Pulmonary artery endothelial cell (primary cell): ENCODE results near the gene CIBAR2. TPM values are rescaled to one million over a fixed set of nuclear protein-coding genes. Genes with fewer than 3 reads are reported as not detected.
"Not testable (repeated sequence)": the region's sequence is repeated elsewhere in the genome, so short reads cannot be mapped to it uniquely, and the experiment has no call there.

ENCODE experiments used
- DNase-seq: peaks from one replicate; pipeline ENCODE4 v3.0.0-alpha.2; 2011; ENCODE audit warnings: low read depth, low spot score
- total RNA-seq: library from RNA; depleted of rRNA; stranded (reverse); fragments of >200 nt; gene quantifications from 2 replicates; pipeline ENCODE4 v1.2.3, GENCODE V29; 2014

The CIBAR2 gene
- total RNA-seq, 1 donor from 2014 or later = not detected

- no peak for DNase-seq
Observed at GRCh38 chr16:85062845-85063244, 49.4 kb downstream of the CIBAR2 start.

- no peak for DNase-seq
Observed at GRCh38 chr16:85062323-85062722, 49.9 kb downstream of the CIBAR2 start.

DNA sequence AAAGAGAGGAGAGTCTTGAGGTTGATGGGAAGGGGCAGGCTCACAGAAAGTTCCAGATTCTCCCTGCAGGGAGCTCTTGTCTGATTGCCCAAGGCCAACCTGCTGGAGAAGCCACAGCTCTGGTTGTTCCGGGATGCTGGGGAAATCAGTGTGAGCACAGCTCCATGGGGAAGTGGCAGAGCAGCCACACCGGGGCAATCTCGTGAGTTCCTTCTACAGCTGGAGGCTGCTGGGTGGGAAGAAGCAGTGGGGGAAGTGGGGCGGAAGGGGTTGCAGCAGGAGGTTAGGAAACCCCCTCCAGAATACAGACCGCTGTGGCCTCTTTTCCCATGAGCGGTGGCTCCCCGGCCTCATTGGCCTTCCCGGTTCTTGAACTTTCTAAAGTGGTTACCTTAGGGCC lies 50.7 kb downstream of the CIBAR2 start:
- DNase-seq = no peak

DNA sequence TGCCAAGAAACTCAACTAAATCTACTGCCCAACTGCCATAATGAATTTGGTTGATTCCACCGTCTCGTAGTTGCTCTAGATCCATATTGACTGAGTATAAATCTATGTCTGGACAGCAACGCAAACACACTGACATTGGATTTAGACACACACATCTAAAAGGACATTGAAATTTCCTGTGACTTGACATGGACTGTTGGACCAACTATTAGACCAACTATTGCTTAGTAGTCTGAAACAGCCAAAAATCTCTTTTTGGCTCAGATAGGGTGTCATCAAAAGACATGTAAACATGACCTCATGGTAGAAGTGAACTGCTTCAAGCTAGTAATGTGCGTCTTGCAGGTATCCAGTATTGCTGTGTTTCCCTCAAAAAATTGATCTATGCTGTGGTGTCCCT lies 53.4 kb downstream of the CIBAR2 start:
- DNase-seq = no peak

DNA sequence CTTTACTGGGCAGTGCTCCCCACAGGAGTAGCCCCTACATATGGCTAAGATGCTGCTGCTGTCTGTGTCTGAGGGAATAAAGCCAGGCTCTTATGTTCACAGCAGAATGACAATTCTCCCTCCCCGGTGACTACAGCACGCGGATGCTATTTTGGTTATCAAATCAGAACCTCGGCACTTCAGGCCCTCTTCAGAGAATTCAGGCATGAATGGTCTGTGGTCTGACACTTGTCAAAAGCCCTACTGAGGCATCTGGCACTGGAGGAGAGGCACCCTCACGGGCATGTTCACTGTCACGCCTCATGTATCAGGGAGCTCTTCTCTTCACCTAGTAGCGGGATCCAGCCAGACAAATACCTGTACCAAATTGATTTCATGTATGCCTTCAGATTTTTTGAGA lies 54.3 kb downstream of the CIBAR2 start:
- DNase-seq = no peak

DNA sequence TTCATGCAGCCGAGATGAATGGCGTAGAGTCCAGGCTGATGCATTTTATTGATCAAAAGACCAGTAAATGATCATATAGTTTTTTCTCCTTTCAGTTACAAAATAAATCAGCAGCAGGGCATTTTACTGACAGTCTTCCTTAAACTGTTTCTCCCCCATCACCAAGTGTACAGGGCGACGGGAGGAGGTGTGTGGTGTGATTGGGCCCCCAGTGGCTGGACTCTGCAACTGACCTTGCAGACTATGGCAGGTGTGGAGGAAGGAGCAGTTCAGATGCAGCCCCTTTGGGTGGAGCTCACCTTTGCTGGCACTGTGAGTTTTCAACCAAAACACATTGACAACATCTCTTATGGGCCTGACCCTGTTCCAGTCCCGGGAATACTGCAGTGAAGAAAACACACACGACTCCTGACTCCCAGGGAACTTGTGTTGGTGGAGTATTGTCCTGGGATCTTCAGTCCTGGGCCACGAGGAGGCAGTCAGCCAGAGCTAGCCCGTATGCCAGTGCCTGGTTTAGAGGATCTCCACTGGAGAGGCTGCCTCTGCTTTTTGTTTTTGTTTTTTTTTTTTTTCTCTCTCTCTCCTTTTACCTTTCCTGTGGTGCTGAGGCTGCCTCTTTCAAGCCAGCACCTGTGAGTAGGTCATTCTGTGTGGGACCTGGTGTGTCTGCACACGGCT lies 54.9 kb downstream of the CIBAR2 start:
- DNase-seq = no peak

- no peak for DNase-seq
Observed at GRCh38 chr16:85056211-85056748, 56.0 kb downstream of the CIBAR2 start.

DNA sequence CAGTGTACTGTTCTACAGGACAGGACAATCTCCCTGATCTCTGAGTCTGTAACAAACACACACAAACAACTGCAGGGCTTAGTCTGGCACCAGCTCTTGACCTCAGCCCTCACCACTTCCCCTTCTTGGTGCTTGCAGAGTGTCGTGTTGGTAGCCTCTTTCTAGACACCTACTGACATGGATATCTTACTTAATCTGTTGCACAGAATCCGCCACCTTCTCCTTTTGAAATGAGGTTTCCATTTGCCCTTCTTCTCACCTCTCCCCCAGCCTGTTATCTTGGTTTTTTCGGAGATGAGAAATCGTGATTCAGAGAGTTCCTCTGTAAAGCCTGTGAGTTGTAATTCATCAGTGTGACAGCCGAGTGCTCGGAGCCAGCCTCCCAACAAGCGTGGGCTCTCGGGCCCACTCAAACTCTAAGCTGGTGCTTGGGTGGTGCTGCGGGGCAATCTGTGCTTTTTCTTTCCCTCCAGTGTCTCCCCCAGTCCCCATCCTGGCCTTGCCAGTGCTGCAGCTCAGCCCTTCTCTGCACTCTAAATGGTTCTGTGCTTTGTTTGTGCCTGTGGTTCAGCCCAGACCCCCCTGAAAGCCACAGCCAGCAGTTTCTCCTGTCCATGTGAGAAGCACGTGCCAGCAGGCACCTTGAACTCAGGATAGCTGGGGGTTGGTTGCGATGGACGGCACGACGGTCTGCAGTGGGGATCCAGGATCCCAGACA lies 56.6 kb downstream of the CIBAR2 start:
- DNase-seq = no peak

GRCh38 chr16:85054948-85055492 lies 57.3 kb downstream of the CIBAR2 start:
- DNase-seq = no peak

- not testable (repeated sequence) for DNase-seq
Observed at GRCh38 chr16:85054321-85054720, 58.0 kb downstream of the CIBAR2 start.

DNA sequence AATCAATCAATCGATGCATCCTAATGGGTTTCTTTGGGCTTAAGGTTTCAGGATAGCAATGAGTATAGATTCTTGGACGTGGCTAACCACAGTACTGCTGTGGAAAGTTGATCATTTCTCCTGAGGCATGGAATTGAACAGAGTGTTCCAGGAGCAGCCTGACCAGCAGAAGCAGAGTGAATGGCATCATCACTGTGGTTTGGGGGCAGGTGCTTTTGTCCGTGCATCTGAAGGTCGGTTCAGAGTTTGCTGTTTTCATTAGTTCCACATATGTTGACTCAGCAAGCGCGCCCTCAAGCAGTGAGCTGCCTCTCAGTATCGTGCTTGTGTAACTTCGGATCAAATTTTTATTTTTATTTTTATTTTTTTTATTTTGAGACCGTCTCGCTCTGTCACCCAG lies 59.7 kb downstream of the CIBAR2 start:
- DNase-seq = no peak

GRCh38 chr16:85051683-85052082 lies 60.6 kb downstream of the CIBAR2 start:
- DNase-seq = no peak

DNA sequence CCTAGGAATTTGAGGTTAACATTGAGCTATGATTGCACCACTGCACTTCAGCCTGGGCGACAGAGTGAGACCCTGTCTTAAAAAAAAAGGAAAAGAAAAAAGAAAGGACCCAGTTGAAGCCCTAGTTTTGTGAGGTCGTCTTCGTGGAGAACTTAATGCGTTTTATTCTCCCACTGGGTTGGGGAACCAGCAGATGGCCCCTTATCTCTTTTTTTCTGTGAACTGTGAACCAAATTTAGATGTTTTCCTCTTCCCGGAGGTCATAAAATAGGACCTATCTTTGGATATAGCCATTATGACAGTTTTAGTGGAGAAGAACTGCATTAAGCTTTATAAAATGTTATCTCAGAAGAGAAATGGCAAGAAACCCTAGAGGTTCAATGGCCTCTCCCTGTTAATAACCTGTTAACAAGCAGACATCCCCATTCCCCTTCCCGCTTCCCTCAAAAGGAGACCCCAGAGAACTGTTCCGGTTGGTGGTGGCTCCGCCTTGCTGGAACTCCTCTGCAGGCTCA lies 61.1 kb downstream of the CIBAR2 start:
- no peak for DNase-seq

DNA sequence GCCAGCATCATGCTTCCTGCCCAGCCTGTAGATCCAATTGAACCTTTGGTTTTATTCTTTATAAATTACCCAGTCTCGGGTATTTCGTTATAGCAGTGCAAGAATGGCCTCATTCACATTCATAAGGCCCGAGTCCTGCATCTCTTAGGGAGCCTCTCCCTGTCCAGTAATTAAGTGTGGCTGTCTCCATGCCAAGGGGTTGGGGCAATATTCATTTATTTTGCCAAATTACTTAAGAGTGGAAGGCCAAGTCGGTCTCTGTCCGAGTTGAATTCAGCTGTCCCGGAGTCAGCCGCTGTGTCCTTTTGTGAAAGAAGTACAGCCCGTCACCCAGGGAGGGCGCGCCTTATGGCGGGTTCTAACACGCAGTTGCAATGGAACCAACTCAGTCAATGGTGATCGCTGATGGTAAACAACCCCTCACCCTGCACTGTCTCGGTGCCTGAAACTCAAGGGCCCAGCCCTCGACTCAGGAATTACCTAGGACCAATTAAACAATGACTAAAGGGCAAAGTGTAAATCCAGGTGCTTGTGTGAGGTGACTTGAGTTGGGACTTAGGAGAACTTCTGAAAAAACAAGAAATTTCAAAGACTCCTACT lies 62.5 kb downstream of the CIBAR2 start:
- DNase-seq = no peak

- no peak for DNase-seq
Observed at GRCh38 chr16:85048921-85049562, 63.2 kb downstream of the CIBAR2 start.

Other genes starting within 250 kb of the CIBAR2 start
- 54.8 and 56.0 TPM in 2 replicates for gene ZDHHC7, start 100.9 kb downstream of the CIBAR2 start, total RNA-seq
- gene KIAA0513, start 84.7 kb downstream of the CIBAR2 start, total RNA-seq = 4.4 and 4.8 TPM in 2 replicates